ENCODE measurements around the gene SLC44A1.

- TF ChIP-seq L3MBTL2 (conservative IDR thresholded peaks at IDR 0.05) = no peak
- no peak for TF ChIP-seq SUZ12 (IDR thresholded peaks at IDR 0.05)
- TF ChIP-seq FOXM1 (IDR thresholded peaks at IDR 0.05; ENCODE audit: borderline replicate concordance) = no peak
- no peak for TF ChIP-seq PKNOX1 (IDR thresholded peaks at IDR 0.05)
- TF ChIP-seq HDGF (IDR thresholded peaks at IDR 0.05; ENCODE audit: borderline replicate concordance) = no peak
- TF ChIP-seq ARNT (IDR thresholded peaks at IDR 0.05) = no peak
- TF ChIP-seq TARDBP (IDR thresholded peaks at IDR 0.05) = no peak
- TF ChIP-seq FOXA1 (IDR thresholded peaks at IDR 0.05) = no peak
- TF ChIP-seq SP1 (IDR thresholded peaks at IDR 0.05) = no peak
- TF ChIP-seq BHLHE40 (IDR thresholded peaks at IDR 0.05; ENCODE audit: borderline replicate concordance) = no peak
Observed at GRCh38 chr9:105389796-105390195, 145.3 kb downstream of the SLC44A1 start.
